ENCODE measurements around the gene RDH5.

GRCh38 chr12:55748230-55748993 lies 28.2 kb downstream of the RDH5 start:
- TF ChIP-seq ZBTB21 (CRISPR knock-in tag; IDR thresholded peaks at IDR 0.05; ENCODE audit: borderline replicate concordance) (no peak), CTCF (IDR thresholded peaks at IDR 0.05) (no peak), GABPB1 (CRISPR knock-in tag; IDR thresholded peaks at IDR 0.05) (no peak), ELF4 (CRISPR knock-in tag; IDR thresholded peaks at IDR 0.05; ENCODE audit: low read depth) (no peak), ZNF512 (CRISPR knock-in tag; IDR thresholded peaks at IDR 0.05; ENCODE audit: borderline replicate concordance) (no peak), RORB (CRISPR knock-in tag; IDR thresholded peaks at IDR 0.05) (no peak), CBFB (CRISPR knock-in tag; IDR thresholded peaks at IDR 0.05; ENCODE audit: low read depth) (no peak), ERG (CRISPR knock-in tag; IDR thresholded peaks at IDR 0.05) (no peak)

All from WTC11 (cell line).